ENCODE measurements around the gene ZFYVE27.

ZFYVE27 gene

GRCh38 chr10:97771055-97771891 is 34.3 kb downstream of the ZFYVE27 start:
- DNase-seq (ENCODE audit: low spot score) = no peak

- no peak for DNase-seq (ENCODE audit: low spot score)
Measured at GRCh38 chr10:97771913-97772823, 35.2 kb downstream of the ZFYVE27 start, which contains the start of gene SFRP5. Gene SFRP5 (minus strand): TSS chr10:97771999. CDS start chr10:97771833, 166 bp downstream.

- no peak for DNase-seq (ENCODE audit: low spot score)
Measured at GRCh38 chr10:97773096-97773495, 36.2 kb downstream of the ZFYVE27 start.

GRCh38 chr10:97774811-97775294 is 37.9 kb downstream of the ZFYVE27 start:
- no peak for DNase-seq (ENCODE audit: low spot score)

- DNase-seq (ENCODE audit: low spot score) = no peak
Measured at GRCh38 chr10:97777143-97777542, 40.2 kb downstream of the ZFYVE27 start.

GRCh38 chr10:97778452-97779302 is 41.7 kb downstream of the ZFYVE27 start:
- no peak for DNase-seq (ENCODE audit: low spot score)

- no peak for DNase-seq (ENCODE audit: low spot score)
Measured at GRCh38 chr10:97779492-97779891, 42.6 kb downstream of the ZFYVE27 start.

- no peak for DNase-seq (ENCODE audit: low spot score)
Measured at GRCh38 chr10:97779975-97780374, 43.0 kb downstream of the ZFYVE27 start.

GRCh38 chr10:97780841-97781617 is 44.1 kb downstream of the ZFYVE27 start:
- no peak for DNase-seq (ENCODE audit: low spot score)

GRCh38 chr10:97781618-97782331 is 44.8 kb downstream of the ZFYVE27 start:
- DNase-seq (ENCODE audit: low spot score) = no peak

- DNase-seq (ENCODE audit: low spot score) = no peak
Measured at GRCh38 chr10:97782455-97783228, 45.7 kb downstream of the ZFYVE27 start.

- DNase-seq (ENCODE audit: low spot score) = no peak
Measured at GRCh38 chr10:97784200-97784810, 47.4 kb downstream of the ZFYVE27 start.

GRCh38 chr10:97785231-97785630 is 48.3 kb downstream of the ZFYVE27 start:
- DNase-seq (ENCODE audit: low spot score) = no peak

- DNase-seq (ENCODE audit: low spot score) = no peak
Measured at GRCh38 chr10:97785731-97786130, 48.8 kb downstream of the ZFYVE27 start.

GRCh38 chr10:97788552-97789442 is 51.9 kb downstream of the ZFYVE27 start:
- DNase-seq (ENCODE audit: low spot score) = no peak

- no peak for DNase-seq (ENCODE audit: low spot score)
Measured at GRCh38 chr10:97789770-97790397, 53.0 kb downstream of the ZFYVE27 start.

Data from CD4-positive, alpha-beta T cell treated with Interleukin-15 for 4 hours (primary cell).